CD4-positive, alpha-beta T cell treated with Interleukin-17A for 1 hour (primary cell): ENCODE results near the gene C14orf119.

Experiments used
- DNase-seq: peaks from one replicate; pipeline ENCODE4 v3.0.0-alpha.2; 2020

Gene C14orf119

GRCh38 chr14:23062002-23062401 is 33.3 kb upstream of the C14orf119 start:
- DNase-seq: no peak

- no peak for DNase-seq
Measured at GRCh38 chr14:23063601-23064000, 31.7 kb upstream of the C14orf119 start.

GRCh38 chr14:23066368-23066767 is 28.9 kb upstream of the C14orf119 start:
- no peak for DNase-seq

- DNase-seq: no peak
Measured at GRCh38 chr14:23066855-23067744, 28.2 kb upstream of the C14orf119 start.

GRCh38 chr14:23067847-23068788 is 27.2 kb upstream of the C14orf119 start:
- no peak for DNase-seq

- peak; percentile 87 for DNase-seq
Measured at GRCh38 chr14:23068789-23069412, 26.4 kb upstream of the C14orf119 start.

GRCh38 chr14:23069413-23069806 is 25.9 kb upstream of the C14orf119 start:
- DNase-seq: no peak

GRCh38 chr14:23070262-23071129 is 24.8 kb upstream of the C14orf119 start:
- DNase-seq: no peak

- DNase-seq: peak; percentile 84
Measured at GRCh38 chr14:23071244-23071920, 23.9 kb upstream of the C14orf119 start.

GRCh38 chr14:23071921-23072539 is 23.3 kb upstream of the C14orf119 start:
- DNase-seq: no peak

- DNase-seq: no peak
Measured at GRCh38 chr14:23074906-23075305, 20.4 kb upstream of the C14orf119 start.

- DNase-seq: peak; percentile 57
Measured at GRCh38 chr14:23076785-23077408, 18.4 kb upstream of the C14orf119 start.

- DNase-seq: no peak
Measured at GRCh38 chr14:23077962-23078361, 17.3 kb upstream of the C14orf119 start.

- DNase-seq: no peak
Measured at GRCh38 chr14:23078692-23079116, 16.6 kb upstream of the C14orf119 start.

GRCh38 chr14:23079716-23080115 is 15.6 kb upstream of the C14orf119 start:
- no peak for DNase-seq

- no peak for DNase-seq
Measured at GRCh38 chr14:23080474-23080873, 14.8 kb upstream of the C14orf119 start.

GRCh38 chr14:23085458-23085857 is 9.8 kb upstream of the C14orf119 start:
- DNase-seq: no peak

- no peak for DNase-seq
Measured at GRCh38 chr14:23086565-23086964, 8.7 kb upstream of the C14orf119 start.

GRCh38 chr14:23089498-23090253 is 5.6 kb upstream of the C14orf119 start:
- DNase-seq: no peak

GRCh38 chr14:23090254-23090636 is 5.1 kb upstream of the C14orf119 start:
- no peak for DNase-seq
